Omental fat pad (tissue), 4 donors: ENCODE measurements around the gene USP25. TPM values are rescaled to one million over a fixed set of nuclear protein-coding genes. Genes with fewer than 3 reads are reported as not detected.

Source experiments
- ATAC-seq: fragments of 150-250 bp; one replicate; pipeline ENCODE4 v1.9.1; 2016; ENCODE audit warnings: mild to moderate bottlenecking, moderate library complexity; ENCODE audit not compliant: low FRiP score
- DNase-seq: peaks from one replicate; pipeline ENCODE4 v3.0.0-alpha.2; 2019; ENCODE audit warnings: low spot score
- CTCF ChIP-seq, 3 donors: fragments of 450-650 bp; IDR thresholded peaks; one replicate each; pipeline ENCODE4 v1.5.1; 2016 to 2017; ENCODE audit warnings: antibody characterized with exemption in 3 of 3, mild to moderate bottlenecking in 3 of 3, moderate library complexity in 2 of 3
- total RNA-seq, 4 donors: library from RNA; depleted of rRNA; stranded (reverse); fragments of >200 nt; gene quantifications; one replicate each; pipeline ENCODE4 v1.1.0, GENCODE V29; 2016

USP25 gene
- total RNA-seq, 4 donors from 2014 or later, result 46.5 to 63.8 (median 59.0) TPM

- ATAC-seq, result no peak
- no peak for DNase-seq
- TF ChIP-seq CTCF (IDR thresholded peaks at IDR 0.05), result no peak
Measured at GRCh38 chr21:15860541-15860940, 130.8 kb downstream of the USP25 start.

- no peak for ATAC-seq
- no peak for TF ChIP-seq CTCF (IDR thresholded peaks at IDR 0.05)
- DNase-seq, result no peak
Measured at GRCh38 chr21:15868940-15869339, 139.2 kb downstream of the USP25 start.

GRCh38 chr21:15870819-15871218 is 141.0 kb downstream of the USP25 start:
- DNase-seq, result no peak
- ATAC-seq, result no peak
- TF ChIP-seq CTCF (IDR thresholded peaks at IDR 0.05), result no peak

GRCh38 chr21:15872236-15872635 is 142.5 kb downstream of the USP25 start:
- TF ChIP-seq CTCF (IDR thresholded peaks at IDR 0.05), result no peak
- no peak for ATAC-seq
- DNase-seq, result no peak

- no peak for TF ChIP-seq CTCF (IDR thresholded peaks at IDR 0.05)
- DNase-seq (no peak), ATAC-seq (no peak)
Measured at GRCh38 chr21:15874615-15875014, 144.8 kb downstream of the USP25 start.

GRCh38 chr21:15875286-15875685 is 145.5 kb downstream of the USP25 start:
- ATAC-seq (no peak), DNase-seq (no peak)
- TF ChIP-seq CTCF (IDR thresholded peaks at IDR 0.05), result no peak

GRCh38 chr21:15893902-15894301 is 164.1 kb downstream of the USP25 start:
- DNase-seq, result no peak
- TF ChIP-seq CTCF (IDR thresholded peaks at IDR 0.05), result no peak
- ATAC-seq, result no peak
